ENCODE data around the gene ABCC4.

The ABCC4 gene, protein sequence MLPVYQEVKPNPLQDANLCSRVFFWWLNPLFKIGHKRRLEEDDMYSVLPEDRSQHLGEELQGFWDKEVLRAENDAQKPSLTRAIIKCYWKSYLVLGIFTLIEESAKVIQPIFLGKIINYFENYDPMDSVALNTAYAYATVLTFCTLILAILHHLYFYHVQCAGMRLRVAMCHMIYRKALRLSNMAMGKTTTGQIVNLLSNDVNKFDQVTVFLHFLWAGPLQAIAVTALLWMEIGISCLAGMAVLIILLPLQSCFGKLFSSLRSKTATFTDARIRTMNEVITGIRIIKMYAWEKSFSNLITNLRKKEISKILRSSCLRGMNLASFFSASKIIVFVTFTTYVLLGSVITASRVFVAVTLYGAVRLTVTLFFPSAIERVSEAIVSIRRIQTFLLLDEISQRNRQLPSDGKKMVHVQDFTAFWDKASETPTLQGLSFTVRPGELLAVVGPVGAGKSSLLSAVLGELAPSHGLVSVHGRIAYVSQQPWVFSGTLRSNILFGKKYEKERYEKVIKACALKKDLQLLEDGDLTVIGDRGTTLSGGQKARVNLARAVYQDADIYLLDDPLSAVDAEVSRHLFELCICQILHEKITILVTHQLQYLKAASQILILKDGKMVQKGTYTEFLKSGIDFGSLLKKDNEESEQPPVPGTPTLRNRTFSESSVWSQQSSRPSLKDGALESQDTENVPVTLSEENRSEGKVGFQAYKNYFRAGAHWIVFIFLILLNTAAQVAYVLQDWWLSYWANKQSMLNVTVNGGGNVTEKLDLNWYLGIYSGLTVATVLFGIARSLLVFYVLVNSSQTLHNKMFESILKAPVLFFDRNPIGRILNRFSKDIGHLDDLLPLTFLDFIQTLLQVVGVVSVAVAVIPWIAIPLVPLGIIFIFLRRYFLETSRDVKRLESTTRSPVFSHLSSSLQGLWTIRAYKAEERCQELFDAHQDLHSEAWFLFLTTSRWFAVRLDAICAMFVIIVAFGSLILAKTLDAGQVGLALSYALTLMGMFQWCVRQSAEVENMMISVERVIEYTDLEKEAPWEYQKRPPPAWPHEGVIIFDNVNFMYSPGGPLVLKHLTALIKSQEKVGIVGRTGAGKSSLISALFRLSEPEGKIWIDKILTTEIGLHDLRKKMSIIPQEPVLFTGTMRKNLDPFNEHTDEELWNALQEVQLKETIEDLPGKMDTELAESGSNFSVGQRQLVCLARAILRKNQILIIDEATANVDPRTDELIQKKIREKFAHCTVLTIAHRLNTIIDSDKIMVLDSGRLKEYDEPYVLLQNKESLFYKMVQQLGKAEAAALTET (N-terminal part only)

GRCh38 chr13:95301183-95301967 is at the start of gene ABCC4:
Gene ABCC4, minus strand, starts transcription at chr13:95301451. Its CDS starts 137 bp downstream, at chr13:95301314.
- no peak for DNase-seq (ENCODE audit: low spot score)

DNA sequence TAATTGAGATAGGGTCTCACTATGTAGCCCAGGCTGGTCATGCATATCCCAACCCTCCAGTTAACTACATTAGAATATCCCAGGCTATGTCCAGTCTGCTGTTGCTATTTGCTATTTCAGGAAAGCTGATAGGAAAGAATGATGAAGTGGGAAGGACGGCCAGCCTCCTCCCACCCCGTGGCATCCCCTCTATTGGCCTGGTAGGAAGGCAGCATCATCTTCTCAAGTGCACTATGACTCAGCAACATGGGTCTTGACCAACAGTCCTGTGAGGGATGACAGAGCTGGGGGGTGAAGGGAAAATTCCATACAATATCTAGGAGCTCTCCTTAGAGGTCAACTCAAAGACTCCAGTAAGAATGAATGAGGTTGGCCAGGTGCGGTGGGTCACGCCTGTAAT is 48.0 kb upstream of the ABCC4 start:
- DNase-seq (ENCODE audit: low spot score): no peak

- DNase-seq (ENCODE audit: low spot score): no peak
These were observed 42.7 kb upstream of the ABCC4 start for GRCh38 chr13:95343944-95344343.

GRCh38 chr13:95341441-95341840 is 40.2 kb upstream of the ABCC4 start:
- DNase-seq (ENCODE audit: low spot score): no peak

DNA sequence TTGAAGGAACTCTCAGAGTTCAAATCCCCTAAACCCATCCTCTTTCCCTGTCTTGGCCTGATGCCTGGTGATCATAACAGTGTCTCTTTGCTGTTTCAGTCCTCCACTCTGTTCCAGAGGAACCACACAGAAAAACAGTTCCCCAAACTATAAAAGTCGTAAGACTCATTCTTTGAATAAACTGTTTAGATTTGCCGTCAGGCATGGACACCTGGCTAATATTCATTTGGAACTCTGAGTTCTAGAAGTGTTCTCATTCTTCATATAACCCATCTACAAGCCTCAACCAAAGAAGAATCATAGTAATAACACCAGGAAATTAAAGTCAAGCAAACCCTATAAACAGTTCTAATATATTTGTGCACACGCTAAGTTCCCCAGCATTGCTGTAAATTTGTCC is 37.7 kb upstream of the ABCC4 start:
- DNase-seq (ENCODE audit: low spot score): no peak

DNA sequence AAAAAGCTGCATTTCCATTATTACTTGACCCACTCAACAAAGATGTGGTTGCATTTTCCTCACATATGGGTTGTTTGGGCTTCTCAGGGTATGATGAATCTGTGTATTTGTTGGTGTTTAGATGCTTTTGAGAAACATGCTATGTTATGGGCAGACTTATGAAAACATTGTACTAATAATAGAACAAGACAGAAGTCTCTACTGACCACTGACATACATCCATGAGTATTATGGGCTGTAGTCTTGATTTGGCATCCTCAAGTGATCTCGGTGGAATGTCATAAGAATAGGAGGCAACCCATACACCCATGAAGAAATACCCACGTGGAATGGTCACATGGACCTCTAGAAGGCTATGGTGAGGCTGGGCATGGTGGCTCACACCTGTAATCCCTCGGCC is 36.3 kb upstream of the ABCC4 start:
- no peak for DNase-seq (ENCODE audit: low spot score)

- no peak for DNase-seq (ENCODE audit: low spot score)
These were observed 34.4 kb upstream of the ABCC4 start for GRCh38 chr13:95335667-95336066.

DNA sequence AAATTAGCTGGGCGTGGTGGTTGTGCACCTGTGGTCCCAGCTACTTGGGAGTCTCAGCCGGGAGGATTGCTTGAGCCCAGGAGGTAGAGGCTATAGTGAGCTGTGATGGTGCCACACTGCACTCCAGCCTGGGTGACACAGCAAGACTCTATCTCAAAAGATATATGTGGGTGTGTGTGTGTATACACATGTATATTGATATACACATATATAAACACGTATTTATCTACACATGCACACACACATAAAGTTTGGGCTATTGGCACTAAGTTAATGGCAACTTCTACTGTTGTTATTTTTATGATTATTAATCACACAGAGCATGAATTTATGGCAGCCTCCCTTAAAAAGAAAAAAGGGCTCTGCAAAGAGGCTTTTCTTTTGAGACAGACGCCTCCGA is 27.1 kb upstream of the ABCC4 start:
- no peak for DNase-seq (ENCODE audit: low spot score)

DNA sequence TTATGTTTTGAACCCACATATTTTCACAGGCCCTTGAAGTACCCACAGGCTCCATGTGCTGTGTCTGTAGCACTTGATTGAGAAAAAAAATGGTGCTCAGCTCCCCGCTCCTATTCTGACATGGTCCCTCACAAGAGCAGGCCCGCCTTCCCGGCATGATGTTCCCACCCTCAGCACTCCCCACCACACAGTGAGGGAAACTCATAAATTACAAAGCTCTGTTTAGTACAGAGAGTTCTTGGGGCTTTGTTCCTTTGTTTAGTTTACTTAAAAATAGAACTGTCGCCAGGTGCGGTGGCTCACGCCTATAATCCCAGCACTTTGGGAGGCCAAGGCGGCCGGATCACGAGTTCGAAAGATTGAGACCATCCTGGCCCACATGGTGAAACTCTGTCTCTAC is 25.9 kb upstream of the ABCC4 start:
- no peak for DNase-seq (ENCODE audit: low spot score)

GRCh38 chr13:95326695-95327094 is 25.4 kb upstream of the ABCC4 start:
- DNase-seq (ENCODE audit: low spot score): no peak

DNA sequence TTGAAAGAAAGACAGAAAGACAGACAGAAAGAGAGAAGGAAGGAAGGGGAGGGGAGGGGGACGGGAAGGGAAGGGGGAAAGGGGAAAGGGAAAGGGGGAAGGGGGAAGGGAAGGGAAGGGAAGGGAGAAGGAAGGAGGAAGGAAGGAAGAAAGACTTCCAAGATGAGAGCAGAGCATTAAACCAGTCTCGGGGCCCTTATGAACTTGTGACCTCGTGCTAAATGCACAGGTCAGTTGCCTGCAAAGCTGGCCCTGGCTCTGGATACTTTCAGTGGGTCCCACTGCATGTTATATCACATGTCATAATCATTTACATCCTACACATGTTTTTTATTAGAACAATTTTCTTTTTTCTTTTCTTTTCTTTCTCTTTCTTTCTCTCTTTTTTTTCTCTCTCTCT is 24.2 kb upstream of the ABCC4 start:
- no peak for DNase-seq (ENCODE audit: low spot score)

- DNase-seq (ENCODE audit: low spot score): no peak
These were observed 22.8 kb upstream of the ABCC4 start for GRCh38 chr13:95323930-95324662.

- no peak for DNase-seq (ENCODE audit: low spot score)
These were observed 18.5 kb upstream of the ABCC4 start for GRCh38 chr13:95319551-95320274.

GRCh38 chr13:95317039-95317989 is 16.1 kb upstream of the ABCC4 start:
- no peak for DNase-seq (ENCODE audit: low spot score)

- DNase-seq (ENCODE audit: low spot score): no peak
These were observed 14.5 kb upstream of the ABCC4 start for GRCh38 chr13:95315752-95316151.

DNA sequence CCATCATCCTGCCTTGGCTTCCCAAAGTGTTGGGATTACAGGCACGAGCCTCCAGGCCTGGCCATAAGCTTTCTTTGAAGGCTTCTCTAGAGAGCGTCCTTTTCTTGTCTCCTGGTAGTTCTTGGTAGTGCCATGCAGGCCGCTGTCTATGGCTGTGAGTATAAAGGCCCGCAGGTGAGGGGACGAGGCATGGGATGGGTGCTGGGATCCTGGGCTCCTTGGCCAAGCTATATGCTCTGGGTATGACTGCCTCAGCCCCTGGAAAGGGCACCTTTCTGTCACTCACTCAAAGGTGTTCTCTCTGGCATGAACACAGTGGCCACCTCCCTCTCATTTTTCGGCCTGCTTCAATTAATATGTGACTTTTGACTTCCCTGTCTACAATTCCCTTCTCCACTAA is 6.3 kb upstream of the ABCC4 start:
- no peak for DNase-seq (ENCODE audit: low spot score)

DNA sequence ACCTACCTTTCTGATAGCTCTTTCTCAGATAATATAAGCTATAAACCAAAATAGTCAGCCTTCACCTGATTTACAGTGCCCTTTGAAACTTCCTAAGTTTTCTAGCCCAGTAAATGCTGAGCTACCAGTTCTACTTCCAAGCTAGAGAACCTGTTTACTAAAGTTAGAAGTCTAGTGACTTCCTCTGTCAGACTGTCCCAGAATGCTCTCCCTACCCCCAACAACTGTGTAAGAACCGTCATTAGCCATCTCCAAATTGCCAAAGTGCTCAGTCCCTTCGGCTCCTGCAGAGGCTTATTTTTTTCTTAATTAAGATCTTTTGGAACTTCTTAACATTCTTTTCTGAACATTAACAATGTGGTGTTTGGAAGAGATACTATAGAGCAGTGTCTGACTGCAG is 3.2 kb upstream of the ABCC4 start:
- no peak for DNase-seq (ENCODE audit: low spot score)

GRCh38 chr13:95301968-95302393 is 730 bp upstream of the ABCC4 start:
- DNase-seq (ENCODE audit: low spot score): no peak

GRCh38 chr13:95300625-95301182 is 547 bp downstream of the ABCC4 start:
- DNase-seq (ENCODE audit: low spot score): no peak

All from COLO829 (cell line).